Osteoblast (primary cell): ENCODE results near the gene ABCA13. TPM values are rescaled to one million over a fixed set of nuclear protein-coding genes. Genes with fewer than 3 reads are reported as not detected.
A peak's percentile ranks its signal among the peaks of the same experiment; 100 is the strongest.

Source experiments
- DNase-seq: peaks from one replicate; pipeline ENCODE4 v3.0.0; 2011; ENCODE audit warnings: low spot score, mixed read lengths; ENCODE audit not compliant: insufficient read length; ENCODE audit errors: missing footprints
- H2AFZ ChIP-seq: 2 replicates; pipeline ENCODE4 v1.6.0; 2011; ENCODE audit warnings: mild to moderate bottlenecking, low read length
- H3K27ac ChIP-seq: 2 replicates; pipeline ENCODE4 v1.5.1; 2011; ENCODE audit warnings: mild to moderate bottlenecking, low read depth, low read length, moderate library complexity
- H3K27me3 ChIP-seq: 2 replicates; pipeline ENCODE4 v1.6.0; 2012; ENCODE audit warnings: mild to moderate bottlenecking, control low read depth, inconsistent platforms, low read length, moderate library complexity; ENCODE audit not compliant: insufficient read depth
- H3K36me3 ChIP-seq: 2 replicates; pipeline ENCODE4 v1.5.1; 2011; ENCODE audit warnings: mild to moderate bottlenecking, low read length, control low read depth, moderate library complexity; ENCODE audit not compliant: insufficient read depth
- H3K4me1 ChIP-seq: 2 replicates; pipeline ENCODE4 v1.5.1; 2011; ENCODE audit warnings: mild to moderate bottlenecking, low read length, control low read depth, moderate library complexity; ENCODE audit not compliant: insufficient read depth
- H3K4me2 ChIP-seq: 2 replicates; pipeline ENCODE4 v1.6.0; 2011; ENCODE audit warnings: mild to moderate bottlenecking, low read length; ENCODE audit not compliant: insufficient read depth
- H3K4me3 ChIP-seq: fragments of 200-600 bp; sonication (generic); 3 replicates; pipeline ENCODE4 v1.5.1; 2012; ENCODE audit warnings: mild to moderate bottlenecking, low read length, inconsistent platforms; ENCODE audit not compliant: insufficient read depth
- H3K79me2 ChIP-seq: 2 replicates; pipeline ENCODE4 v1.6.0; 2012; ENCODE audit warnings: mild to moderate bottlenecking, low read length, control low read depth, inconsistent platforms; ENCODE audit not compliant: insufficient read depth
- H3K9me3 ChIP-seq: 2 replicates; pipeline ENCODE4 v1.5.1; 2011; ENCODE audit warnings: low read depth, low read length, control low read depth
- H4K20me1 ChIP-seq: 2 replicates; pipeline ENCODE4 v1.6.0; 2012; ENCODE audit warnings: mild to moderate bottlenecking, low read length, control low read depth; ENCODE audit not compliant: insufficient read depth
- total RNA-seq: library from RNA; depleted of rRNA; stranded (reverse); fragments of >200 nt; gene quantifications from 2 replicates; pipeline ENCODE4 v1.2.3, GENCODE V29; 2012
- TF ChIP-seq, protein P1 (sequence below): IDR thresholded peaks from 2 replicates; pipeline ENCODE4 v1.5.1; 2011; ENCODE audit warnings: mild to moderate bottlenecking, low read depth, low read length, moderate library complexity; ENCODE audit errors: extremely low read depth

Gene ABCA13
- total RNA-seq, 1 donor, result 3.6 TPM

DNA sequence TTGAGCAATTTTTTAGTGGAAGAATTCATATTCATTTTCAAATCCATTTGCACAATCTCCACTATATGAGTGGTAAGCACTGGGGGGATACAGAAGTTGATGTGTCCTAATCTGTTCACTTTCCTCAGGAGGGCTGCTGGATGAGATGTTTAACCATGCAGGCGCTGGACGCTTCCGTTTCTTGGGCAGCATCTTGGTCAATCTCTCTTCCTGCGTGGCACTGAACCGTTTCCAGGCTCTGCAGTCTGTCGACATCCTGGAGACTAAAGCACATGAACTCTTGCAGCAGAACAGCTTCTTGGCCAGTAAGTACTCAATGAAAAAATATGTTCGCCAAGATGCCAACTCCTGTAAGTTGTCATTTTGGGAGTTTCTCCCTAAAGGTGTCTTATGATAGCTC, 179.3 kb downstream of the ABCA13 start:
- Histone ChIP-seq H3K27ac (no peak overlapping the region), H4K20me1 (no peaks in the 10 kb centered on the region), H3K4me3 (no peak overlapping the region), H3K4me1 (no peaks in the 10 kb centered on the region), H2AFZ (no peak overlapping the region), H3K36me3 (no peaks in the 10 kb centered on the region), H3K79me2 (no peaks in the 10 kb centered on the region), H3K4me2 (no peak overlapping the region), H3K27me3 (peaks cover 3% of the 10 kb centered on the region), H3K9me3 (no peaks in the 10 kb centered on the region)
- TF ChIP-seq, protein P1, sequence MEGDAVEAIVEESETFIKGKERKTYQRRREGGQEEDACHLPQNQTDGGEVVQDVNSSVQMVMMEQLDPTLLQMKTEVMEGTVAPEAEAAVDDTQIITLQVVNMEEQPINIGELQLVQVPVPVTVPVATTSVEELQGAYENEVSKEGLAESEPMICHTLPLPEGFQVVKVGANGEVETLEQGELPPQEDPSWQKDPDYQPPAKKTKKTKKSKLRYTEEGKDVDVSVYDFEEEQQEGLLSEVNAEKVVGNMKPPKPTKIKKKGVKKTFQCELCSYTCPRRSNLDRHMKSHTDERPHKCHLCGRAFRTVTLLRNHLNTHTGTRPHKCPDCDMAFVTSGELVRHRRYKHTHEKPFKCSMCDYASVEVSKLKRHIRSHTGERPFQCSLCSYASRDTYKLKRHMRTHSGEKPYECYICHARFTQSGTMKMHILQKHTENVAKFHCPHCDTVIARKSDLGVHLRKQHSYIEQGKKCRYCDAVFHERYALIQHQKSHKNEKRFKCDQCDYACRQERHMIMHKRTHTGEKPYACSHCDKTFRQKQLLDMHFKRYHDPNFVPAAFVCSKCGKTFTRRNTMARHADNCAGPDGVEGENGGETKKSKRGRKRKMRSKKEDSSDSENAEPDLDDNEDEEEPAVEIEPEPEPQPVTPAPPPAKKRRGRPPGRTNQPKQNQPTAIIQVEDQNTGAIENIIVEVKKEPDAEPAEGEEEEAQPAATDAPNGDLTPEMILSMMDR, result no peak
- DNase-seq, result no peak

DNA sequence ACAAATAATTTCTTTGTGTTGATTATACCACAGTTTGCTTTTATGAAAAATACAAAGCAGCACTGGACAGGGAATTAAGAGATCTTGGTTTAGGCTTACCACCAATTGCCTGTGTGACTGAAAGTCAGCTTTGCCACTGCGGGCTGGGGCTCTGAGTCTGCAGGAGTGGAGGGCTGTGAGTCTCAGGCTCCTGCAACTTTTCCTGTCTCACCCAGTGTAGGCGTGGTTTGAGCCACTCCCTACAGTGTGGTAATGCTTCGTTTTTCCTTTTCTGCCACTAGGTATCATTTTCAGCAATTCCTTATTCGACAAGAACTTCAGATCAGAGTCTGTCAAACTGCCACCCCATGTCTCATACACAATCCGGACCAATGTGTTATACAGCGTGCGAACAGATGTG, 180.6 kb downstream of the ABCA13 start:
- TF ChIP-seq, protein P1, result no peak
- Histone ChIP-seq H3K27ac (no peak overlapping the region), H2AFZ (no peak overlapping the region)

DNA sequence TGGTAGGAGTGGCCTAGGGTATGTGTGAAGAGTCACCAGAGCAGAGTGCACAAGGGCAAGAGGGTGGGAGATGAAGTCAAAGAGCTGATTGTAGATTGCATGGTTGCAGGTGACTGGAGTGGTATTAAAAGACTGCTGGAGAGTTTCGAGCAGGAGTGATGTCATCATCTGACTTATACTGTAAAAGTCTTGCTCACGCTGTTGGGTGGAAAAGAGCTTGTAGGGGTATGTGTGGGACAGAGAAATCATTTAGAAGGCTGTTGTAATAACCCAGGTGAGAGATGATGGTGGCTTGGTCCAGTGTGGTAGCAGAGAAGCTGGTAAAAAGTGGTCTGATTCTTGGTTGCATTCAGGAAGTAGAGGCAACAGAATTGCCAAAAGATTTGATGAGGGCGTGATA, 184.1 kb downstream of the ABCA13 start:
- H3K27ac ChIP-seq, result no peak overlapping the region
- no peaks in the 10 kb centered on the region for H3K79me2 ChIP-seq
- TF ChIP-seq, protein P1, result no peak
- H3K4me2 ChIP-seq, result no peak overlapping the region
- no peak overlapping the region for H3K4me3 ChIP-seq
- H2AFZ ChIP-seq, result no peak overlapping the region
- peaks cover 3% of the 10 kb centered on the region for H3K27me3 ChIP-seq
- no peaks in the 10 kb centered on the region for H3K9me3 ChIP-seq
- no peaks in the 10 kb centered on the region for H4K20me1 ChIP-seq
- H3K4me1 ChIP-seq, result no peaks in the 10 kb centered on the region
- DNase-seq, result peak; percentile 51
- H3K36me3 ChIP-seq, result no peaks in the 10 kb centered on the region

More for the DNA sequence above, 180.6 kb downstream of the ABCA13 start:
- no peak for DNase-seq
- Histone ChIP-seq H4K20me1 (no peaks in the 10 kb centered on the region), H3K4me2 (no peak overlapping the region), H3K4me3 (no peak overlapping the region), H3K79me2 (no peaks in the 10 kb centered on the region), H3K36me3 (no peaks in the 10 kb centered on the region), H3K27me3 (peaks cover 3% of the 10 kb centered on the region), H3K4me1 (no peaks in the 10 kb centered on the region), H3K9me3 (no peaks in the 10 kb centered on the region)

DNA sequence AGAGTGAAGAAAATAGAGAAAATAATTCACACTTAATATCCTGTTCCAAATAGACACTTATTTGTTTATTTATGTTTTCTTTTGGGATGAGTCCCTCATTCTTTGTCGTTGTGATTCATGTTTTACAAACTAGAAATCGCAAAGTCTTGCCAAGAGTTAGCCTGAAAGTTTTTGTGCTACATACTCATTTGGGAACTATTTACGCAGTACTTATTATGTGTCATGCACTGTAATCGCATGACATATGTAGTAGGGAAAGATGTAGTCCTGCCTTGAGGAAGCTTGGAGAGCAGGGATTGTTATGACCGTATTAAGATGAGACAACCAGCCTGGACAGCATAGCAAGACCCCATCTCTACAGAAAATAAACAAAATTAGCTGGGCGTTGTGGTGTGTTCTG, 189.3 kb downstream of the ABCA13 start:
- peak; percentile 52 for DNase-seq

More for the DNA sequence above, 189.3 kb downstream of the ABCA13 start:
- H3K9me3 ChIP-seq, result no peaks in the 10 kb centered on the region
- H3K27ac ChIP-seq, result no peak overlapping the region
- TF ChIP-seq, protein P1, result no peak
- no peak overlapping the region for H3K4me3 ChIP-seq
- no peak overlapping the region for H2AFZ ChIP-seq
- no peak overlapping the region for H3K4me2 ChIP-seq
- H3K4me1 ChIP-seq, result no peaks in the 10 kb centered on the region
- H3K79me2 ChIP-seq, result no peaks in the 10 kb centered on the region
- H4K20me1 ChIP-seq, result no peaks in the 10 kb centered on the region
- H3K27me3 ChIP-seq, result no peaks in the 10 kb centered on the region
- no peaks in the 10 kb centered on the region for H3K36me3 ChIP-seq
